ENCODE results near the gene KLHL33. TPM values are rescaled to one million over a fixed set of nuclear protein-coding genes. Genes with fewer than 3 reads are reported as not detected.
A peak's percentile ranks its signal among the peaks of the same experiment; 100 is the strongest.
"Not testable (repeated sequence)": the region's sequence is repeated elsewhere in the genome, so short reads cannot be mapped to it uniquely, and the experiment has no call there.

KLHL33 gene
- polyA plus RNA-seq, 4 donors = 0.40 to 0.46 (median 0.44) TPM

- peak; percentile 97 to 100 (median 99) for DNase-seq (ENCODE audit: low read depth in 4 of 4, low spot score in 2 of 4)
These were observed 18.8 kb upstream of the KLHL33 start, which contains the start of the genes APEX1 and OSGEP for GRCh38 chr14:20454516-20455354. Gene APEX1, plus strand, starts transcription at chr14:20455226. Its CDS starts 420 bp downstream, at chr14:20455646. Gene OSGEP, minus strand, starts transcription at chr14:20454812. Its CDS starts 129 bp downstream, at chr14:20454683.

GRCh38 chr14:20452831-20453230, 16.9 kb upstream of the KLHL33 start:
- not testable (repeated sequence) for DNase-seq (ENCODE audit: low read depth in 4 of 4, low spot score in 2 of 4)

- no peak for DNase-seq (ENCODE audit: low read depth in 4 of 4, low spot score in 2 of 4)
These were observed 10.9 kb upstream of the KLHL33 start for GRCh38 chr14:20446889-20447288.

GRCh38 chr14:20443650-20444049, 7.7 kb upstream of the KLHL33 start:
- DNase-seq (ENCODE audit: low read depth in 4 of 4, low spot score in 2 of 4) = not testable (repeated sequence)

GRCh38 chr14:20441461-20441860, 5.5 kb upstream of the KLHL33 start:
- no peak for DNase-seq (ENCODE audit: low read depth in 4 of 4, low spot score in 2 of 4)

GRCh38 chr14:20440882-20441281, 4.9 kb upstream of the KLHL33 start:
- no peak for DNase-seq (ENCODE audit: low read depth in 4 of 4, low spot score in 2 of 4)

GRCh38 chr14:20440465-20440864, 4.5 kb upstream of the KLHL33 start:
- no peak for DNase-seq (ENCODE audit: low read depth in 4 of 4, low spot score in 2 of 4)

GRCh38 chr14:20438664-20439063, 2.7 kb upstream of the KLHL33 start:
- no peak for DNase-seq (ENCODE audit: low read depth in 4 of 4, low spot score in 2 of 4)

GRCh38 chr14:20436363-20436755, 393 bp upstream of the KLHL33 start:
- DNase-seq (ENCODE audit: low read depth in 4 of 4, low spot score in 2 of 4) = no peak

- DNase-seq (ENCODE audit: low read depth in 4 of 4, low spot score in 2 of 4) = no peak
These were observed 1.0 kb downstream of the KLHL33 start for GRCh38 chr14:20434701-20435581.

- DNase-seq (ENCODE audit: low read depth in 4 of 4, low spot score in 2 of 4) = no peak
These were observed 5.9 kb downstream of the KLHL33 start for GRCh38 chr14:20429801-20430669.

- DNase-seq (ENCODE audit: low read depth in 4 of 4, low spot score in 2 of 4) = no peak
These were observed 7.2 kb downstream of the KLHL33 start for GRCh38 chr14:20428802-20429201.

- no peak for DNase-seq (ENCODE audit: low read depth in 4 of 4, low spot score in 2 of 4)
These were observed 8.0 kb downstream of the KLHL33 start for GRCh38 chr14:20428010-20428365.

GRCh38 chr14:20427231-20428009, 8.5 kb downstream of the KLHL33 start:
- DNase-seq (ENCODE audit: low read depth in 4 of 4, low spot score in 2 of 4) = no peak

- no peak for DNase-seq (ENCODE audit: low read depth in 4 of 4, low spot score in 2 of 4)
These were observed 11.1 kb downstream of the KLHL33 start for GRCh38 chr14:20424851-20425250.

GRCh38 chr14:20422886-20423285, 13.1 kb downstream of the KLHL33 start:
- DNase-seq (ENCODE audit: low read depth in 4 of 4, low spot score in 2 of 4) = no peak

- no peak for DNase-seq (ENCODE audit: low read depth in 4 of 4, low spot score in 2 of 4)
These were observed 14.7 kb downstream of the KLHL33 start for GRCh38 chr14:20421267-20421666.

- no peak for DNase-seq (ENCODE audit: low read depth in 4 of 4, low spot score in 2 of 4)
These were observed 16.5 kb downstream of the KLHL33 start for GRCh38 chr14:20419419-20419818.

GRCh38 chr14:20418501-20418909, 17.5 kb downstream of the KLHL33 start:
- DNase-seq (ENCODE audit: low read depth in 4 of 4, low spot score in 2 of 4) = no peak

Data from left renal cortex interstitium (tissue), 4 donors.